IPS-15b (cell line): ENCODE data around the gene SCAANT1.

Experiments
- H3K27me3 ChIP-seq: one replicate; pipeline ENCODE4 v1.6.1; 2013; ENCODE audit warnings: low read length; ENCODE audit not compliant: control insufficient read depth, insufficient read depth
- H3K36me3 ChIP-seq: one replicate; pipeline ENCODE4 v1.6.1; 2013; ENCODE audit warnings: low read length; ENCODE audit not compliant: control insufficient read depth, insufficient read depth
- H3K4me1 ChIP-seq: one replicate; pipeline ENCODE4 v1.6.1; 2013; ENCODE audit warnings: mild to moderate bottlenecking, low read length; ENCODE audit not compliant: control insufficient read depth, insufficient read depth
- H3K4me3 ChIP-seq: one replicate; pipeline ENCODE4 v1.5.1; 2013; ENCODE audit warnings: low read depth, low read length
- H3K9ac ChIP-seq: one replicate; pipeline ENCODE4 v1.6.1; 2013; ENCODE audit warnings: low read depth, mild to moderate bottlenecking, low read length
- H3K9me3 ChIP-seq: one replicate; pipeline ENCODE4 v1.6.1; 2013; ENCODE audit warnings: mild to moderate bottlenecking, low read length; ENCODE audit not compliant: control insufficient read depth, insufficient read depth

Gene SCAANT1

GRCh38 chr3:63911873-63912767 lies at the start of gene SCAANT1:
TSS of gene SCAANT1 (minus strand) at chr3:63912383.
- Histone ChIP-seq H3K4me1 (peaks cover 2% of the 10 kb centered on the region), H3K36me3 (no peaks in the 10 kb centered on the region), H3K9me3 (no peaks in the 10 kb centered on the region), H3K4me3 (peak within 1 kb of the TSS; percentile 88), H3K27me3 (no peaks in the 10 kb centered on the region), H3K9ac (peak within 1 kb of the TSS; percentile 50)

- Histone ChIP-seq H3K36me3 (no peaks in the 10 kb centered on the region), H3K4me1 (peaks cover 11% of the 10 kb centered on the region), H3K27me3 (no peaks in the 10 kb centered on the region), H3K4me3 (no peak overlapping the region), H3K9ac (no peak overlapping the region), H3K9me3 (no peaks in the 10 kb centered on the region)
These were observed 49.7 kb upstream of the SCAANT1 start for GRCh38 chr3:63961891-63962290.

- H3K4me1 ChIP-seq = peaks cover 17% of the 10 kb centered on the region
- H3K9me3 ChIP-seq = no peaks in the 10 kb centered on the region
- no peak overlapping the region for H3K4me3 ChIP-seq
- no peaks in the 10 kb centered on the region for H3K27me3 ChIP-seq
- H3K36me3 ChIP-seq = no peaks in the 10 kb centered on the region
- H3K9ac ChIP-seq = no peak overlapping the region
These were observed 48.0 kb upstream of the SCAANT1 start for GRCh38 chr3:63960048-63960711.

- H3K9ac ChIP-seq = no peak overlapping the region
- H3K4me1 ChIP-seq = peaks cover 22% of the 10 kb centered on the region
- no peaks in the 10 kb centered on the region for H3K27me3 ChIP-seq
- H3K36me3 ChIP-seq = no peaks in the 10 kb centered on the region
- no peak overlapping the region for H3K4me3 ChIP-seq
- no peaks in the 10 kb centered on the region for H3K9me3 ChIP-seq
These were observed 47.0 kb upstream of the SCAANT1 start for GRCh38 chr3:63959146-63959545.

- Histone ChIP-seq H3K4me1 (peaks cover 33% of the 10 kb centered on the region), H3K4me3 (no peak overlapping the region), H3K9me3 (no peaks in the 10 kb centered on the region), H3K27me3 (no peaks in the 10 kb centered on the region), H3K36me3 (no peaks in the 10 kb centered on the region), H3K9ac (no peak overlapping the region)
These were observed 43.8 kb upstream of the SCAANT1 start for GRCh38 chr3:63955830-63956545.

- no peaks in the 10 kb centered on the region for H3K9me3 ChIP-seq
- no peaks in the 10 kb centered on the region for H3K36me3 ChIP-seq
- H3K4me3 ChIP-seq = no peak overlapping the region
- H3K4me1 ChIP-seq = peaks cover 31% of the 10 kb centered on the region
- no peaks in the 10 kb centered on the region for H3K27me3 ChIP-seq
- no peak overlapping the region for H3K9ac ChIP-seq
These were observed 43.0 kb upstream of the SCAANT1 start for GRCh38 chr3:63955036-63955650.

- no peaks in the 10 kb centered on the region for H3K9me3 ChIP-seq
- peaks cover 28% of the 10 kb centered on the region for H3K4me1 ChIP-seq
- H3K36me3 ChIP-seq = no peaks in the 10 kb centered on the region
These were observed 42.0 kb upstream of the SCAANT1 start for GRCh38 chr3:63954182-63954581.

GRCh38 chr3:63952248-63952594 lies 40.0 kb upstream of the SCAANT1 start:
- Histone ChIP-seq H3K9me3 (no peaks in the 10 kb centered on the region), H3K4me3 (no peak overlapping the region), H3K4me1 (peaks cover 26% of the 10 kb centered on the region), H3K36me3 (no peaks in the 10 kb centered on the region), H3K9ac (no peak overlapping the region), H3K27me3 (no peaks in the 10 kb centered on the region)

More at GRCh38 chr3:63954182-63954581, 42.0 kb upstream of the SCAANT1 start:
- H3K9ac ChIP-seq = no peak overlapping the region
- H3K4me3 ChIP-seq = no peak overlapping the region
- H3K27me3 ChIP-seq = no peaks in the 10 kb centered on the region

GRCh38 chr3:63951492-63952247 lies 39.5 kb upstream of the SCAANT1 start:
- Histone ChIP-seq H3K9me3 (no peaks in the 10 kb centered on the region), H3K36me3 (no peaks in the 10 kb centered on the region), H3K27me3 (no peaks in the 10 kb centered on the region), H3K4me3 (no peak overlapping the region), H3K9ac (no peak overlapping the region), H3K4me1 (peaks cover 22% of the 10 kb centered on the region)

GRCh38 chr3:63950698-63951097 lies 38.5 kb upstream of the SCAANT1 start:
- Histone ChIP-seq H3K9me3 (no peaks in the 10 kb centered on the region), H3K9ac (no peak overlapping the region), H3K4me1 (peaks cover 21% of the 10 kb centered on the region), H3K27me3 (no peaks in the 10 kb centered on the region), H3K4me3 (no peak overlapping the region), H3K36me3 (no peaks in the 10 kb centered on the region)

GRCh38 chr3:63949005-63949404 lies 36.8 kb upstream of the SCAANT1 start:
- peaks cover 13% of the 10 kb centered on the region for H3K4me1 ChIP-seq
- no peak overlapping the region for H3K9ac ChIP-seq
- H3K9me3 ChIP-seq = no peaks in the 10 kb centered on the region
- H3K36me3 ChIP-seq = no peaks in the 10 kb centered on the region
- no peaks in the 10 kb centered on the region for H3K27me3 ChIP-seq
- H3K4me3 ChIP-seq = no peak overlapping the region
